Inflammatory macrophage treated with lipopolysaccharide for 4 hours (primary cell): ENCODE data around the gene TBX2.

Experiments
- DNase-seq: peaks from one replicate; pipeline ENCODE4 v3.0.0-alpha.2; 2020

TBX2 gene

GRCh38 chr17:61456061-61456681 lies 56.5 kb downstream of the TBX2 start:
- DNase-seq, result no peak

- no peak for DNase-seq
These were observed 57.1 kb downstream of the TBX2 start for GRCh38 chr17:61456688-61457225.

GRCh38 chr17:61457226-61457983 lies 57.8 kb downstream of the TBX2 start:
- no peak for DNase-seq

- DNase-seq, result no peak
These were observed 58.4 kb downstream of the TBX2 start for GRCh38 chr17:61458000-61458399.

- DNase-seq, result peak; percentile 67
These were observed 58.9 kb downstream of the TBX2 start for GRCh38 chr17:61458421-61459141.
